Memory B cell (primary cell): Measurements from ENCODE around the gene DNAH11.
"Not testable (repeated sequence)": the region's sequence is repeated elsewhere in the genome, so short reads cannot be mapped to it uniquely, and the experiment has no call there.

ENCODE experiments used
- ATAC-seq: fragments of 150-1000 bp; cut with Tn5 transposase; 2 replicates; pipeline ENCODE4 v1.10.0; 2021; ENCODE audit warnings: low read depth, mild to moderate bottlenecking, moderate library complexity
- DNase-seq, 2 donors: peaks; one replicate each; pipeline ENCODE4 v3.0.0; 2022; ENCODE audit warnings: low spot score in 2 of 2
- H3K27ac Mint-ChIP-seq: one replicate; pipeline ENCODE4 v1.8.0; 2022; ENCODE audit warnings: mild to moderate bottlenecking, moderate library complexity, mixed read lengths
- H3K27me3 Mint-ChIP-seq: one replicate; pipeline ENCODE4 v1.8.0; 2022; ENCODE audit warnings: mixed read lengths
- H3K36me3 Mint-ChIP-seq: one replicate; pipeline ENCODE4 v1.8.0; 2022; ENCODE audit warnings: mild to moderate bottlenecking, mixed read lengths
- H3K4me1 Mint-ChIP-seq: one replicate; pipeline ENCODE4 v1.8.0; 2022; ENCODE audit warnings: mixed read lengths
- H3K4me3 Mint-ChIP-seq: one replicate; pipeline ENCODE4 v1.8.0; 2022; ENCODE audit warnings: mild to moderate bottlenecking, moderate library complexity, mixed read lengths
- H3K9me3 Mint-ChIP-seq: one replicate; pipeline ENCODE4 v1.8.0; 2022; ENCODE audit warnings: mixed read lengths

DNAH11 gene

GRCh38 chr7:21675255-21675654, 132.4 kb downstream of the DNAH11 start:
- Mint-ChIP-seq H3K36me3 (no peaks in the 10 kb centered on the region), H3K4me3 (no peak overlapping the region), H3K27ac (no peak overlapping the region), H3K4me1 (no peaks in the 10 kb centered on the region), H3K27me3 (peaks cover 4% of the 10 kb centered on the region), H3K9me3 (no peaks in the 10 kb centered on the region)
- no peak for ATAC-seq
- no peak for DNase-seq

- Mint-ChIP-seq H3K36me3 (peaks cover 2% of the 10 kb centered on the region), H3K4me3 (no peak overlapping the region), H3K27me3 (peaks cover 10% of the 10 kb centered on the region)
Observed at GRCh38 chr7:21690705-21691104, 147.9 kb downstream of the DNAH11 start.

GRCh38 chr7:21691146-21691545, 148.3 kb downstream of the DNAH11 start:
- peaks cover 10% of the 10 kb centered on the region for H3K27me3 Mint-ChIP-seq
- H3K9me3 Mint-ChIP-seq, H3K27ac Mint-ChIP-seq, H3K4me3 Mint-ChIP-seq, H3K36me3 Mint-ChIP-seq, H3K4me1 Mint-ChIP-seq, DNase-seq, ATAC-seq: not testable (repeated sequence)

More at GRCh38 chr7:21690705-21691104, 147.9 kb downstream of the DNAH11 start:
- H3K9me3 Mint-ChIP-seq, result peaks cover 4% of the 10 kb centered on the region
- DNase-seq (no peak), ATAC-seq (no peak)
- H3K27ac Mint-ChIP-seq, result no peak overlapping the region
- H3K4me1 Mint-ChIP-seq, result no peaks in the 10 kb centered on the region

GRCh38 chr7:21700587-21700986, 157.7 kb downstream of the DNAH11 start:
- H3K9me3 Mint-ChIP-seq, ATAC-seq, H3K4me1 Mint-ChIP-seq, H3K27me3 Mint-ChIP-seq, H3K36me3 Mint-ChIP-seq, H3K27ac Mint-ChIP-seq, H3K4me3 Mint-ChIP-seq, DNase-seq: not testable (repeated sequence)

- Mint-ChIP-seq H3K9me3 (no peaks in the 10 kb centered on the region), H3K27me3 (peaks cover 5% of the 10 kb centered on the region), H3K27ac (no peak overlapping the region), H3K4me1 (no peaks in the 10 kb centered on the region), H3K4me3 (no peak overlapping the region), H3K36me3 (no peaks in the 10 kb centered on the region)
- no peak for ATAC-seq
- DNase-seq, result no peak
Observed at GRCh38 chr7:21702303-21702702, 159.5 kb downstream of the DNAH11 start.

GRCh38 chr7:21704359-21704758, 161.5 kb downstream of the DNAH11 start:
- H3K4me1 Mint-ChIP-seq, result no peaks in the 10 kb centered on the region
- no peaks in the 10 kb centered on the region for H3K9me3 Mint-ChIP-seq
- DNase-seq (no peak), ATAC-seq (no peak)
- no peak overlapping the region for H3K27ac Mint-ChIP-seq
- no peak overlapping the region for H3K4me3 Mint-ChIP-seq
- no peaks in the 10 kb centered on the region for H3K36me3 Mint-ChIP-seq
- peaks cover 9% of the 10 kb centered on the region for H3K27me3 Mint-ChIP-seq

- Mint-ChIP-seq H3K36me3 (no peaks in the 10 kb centered on the region), H3K27ac (no peak overlapping the region), H3K27me3 (peaks cover 6% of the 10 kb centered on the region), H3K4me1 (no peaks in the 10 kb centered on the region), H3K4me3 (no peak overlapping the region), H3K9me3 (no peaks in the 10 kb centered on the region)
- no peak for ATAC-seq
- DNase-seq, result no peak
Observed at GRCh38 chr7:21706131-21706530, 163.3 kb downstream of the DNAH11 start.

- ATAC-seq, result no peak
- Mint-ChIP-seq H3K4me1 (no peaks in the 10 kb centered on the region), H3K9me3 (no peaks in the 10 kb centered on the region), H3K4me3 (no peak overlapping the region), H3K36me3 (no peaks in the 10 kb centered on the region), H3K27me3 (peaks cover 6% of the 10 kb centered on the region), H3K27ac (no peak overlapping the region)
- DNase-seq, result no peak
Observed at GRCh38 chr7:21707566-21707965, 164.7 kb downstream of the DNAH11 start.

GRCh38 chr7:21708096-21708495, 165.3 kb downstream of the DNAH11 start:
- H3K9me3 Mint-ChIP-seq, result no peaks in the 10 kb centered on the region
- ATAC-seq (no peak), DNase-seq (no peak)

GRCh38 chr7:21717323-21717722, 174.5 kb downstream of the DNAH11 start:
- no peak for ATAC-seq
- Mint-ChIP-seq H3K4me1 (no peaks in the 10 kb centered on the region), H3K27ac (no peak overlapping the region), H3K36me3 (no peaks in the 10 kb centered on the region), H3K4me3 (no peak overlapping the region), H3K27me3 (peaks cover 7% of the 10 kb centered on the region), H3K9me3 (no peaks in the 10 kb centered on the region)
- no peak for DNase-seq

More at GRCh38 chr7:21708096-21708495, 165.3 kb downstream of the DNAH11 start:
- no peaks in the 10 kb centered on the region for H3K36me3 Mint-ChIP-seq
- no peak overlapping the region for H3K4me3 Mint-ChIP-seq
- no peaks in the 10 kb centered on the region for H3K4me1 Mint-ChIP-seq
- H3K27ac Mint-ChIP-seq, result no peak overlapping the region
- H3K27me3 Mint-ChIP-seq, result peaks cover 6% of the 10 kb centered on the region

- DNase-seq (no peak), ATAC-seq (no peak)
- Mint-ChIP-seq H3K27me3 (peaks cover 6% of the 10 kb centered on the region), H3K27ac (no peak overlapping the region), H3K4me1 (no peaks in the 10 kb centered on the region), H3K9me3 (no peaks in the 10 kb centered on the region), H3K4me3 (no peak overlapping the region), H3K36me3 (no peaks in the 10 kb centered on the region)
Observed at GRCh38 chr7:21718391-21718790, 175.6 kb downstream of the DNAH11 start.

- DNase-seq, result no peak
- no peak overlapping the region for H3K27ac Mint-ChIP-seq
- no peak for ATAC-seq
- H3K27me3 Mint-ChIP-seq, result peaks cover 4% of the 10 kb centered on the region
- no peaks in the 10 kb centered on the region for H3K9me3 Mint-ChIP-seq
- H3K4me1 Mint-ChIP-seq, result no peaks in the 10 kb centered on the region
- no peak overlapping the region for H3K4me3 Mint-ChIP-seq
- H3K36me3 Mint-ChIP-seq, result no peaks in the 10 kb centered on the region
Observed at GRCh38 chr7:21719846-21720245, 177.0 kb downstream of the DNAH11 start.

GRCh38 chr7:21722371-21722770, 179.5 kb downstream of the DNAH11 start:
- H3K4me1 Mint-ChIP-seq, result no peaks in the 10 kb centered on the region
- no peak overlapping the region for H3K4me3 Mint-ChIP-seq
- DNase-seq (no peak), ATAC-seq (no peak)
- H3K36me3 Mint-ChIP-seq, result no peaks in the 10 kb centered on the region
- no peak overlapping the region for H3K27ac Mint-ChIP-seq
- peaks cover 4% of the 10 kb centered on the region for H3K27me3 Mint-ChIP-seq
- no peaks in the 10 kb centered on the region for H3K9me3 Mint-ChIP-seq

- Mint-ChIP-seq H3K27ac (no peak overlapping the region), H3K4me1 (no peaks in the 10 kb centered on the region), H3K36me3 (no peaks in the 10 kb centered on the region), H3K4me3 (no peak overlapping the region), H3K27me3 (peaks cover 4% of the 10 kb centered on the region), H3K9me3 (no peaks in the 10 kb centered on the region)
- ATAC-seq (no peak), DNase-seq (no peak)
Observed at GRCh38 chr7:21724562-21724961, 181.7 kb downstream of the DNAH11 start.

GRCh38 chr7:21730399-21730798, 187.6 kb downstream of the DNAH11 start:
- Mint-ChIP-seq H3K27me3 (no peaks in the 10 kb centered on the region), H3K4me3 (no peak overlapping the region), H3K36me3 (no peaks in the 10 kb centered on the region), H3K9me3 (no peaks in the 10 kb centered on the region), H3K4me1 (no peaks in the 10 kb centered on the region), H3K27ac (no peak overlapping the region)
- ATAC-seq (no peak), DNase-seq (no peak)
